ENCODE data around the gene KRT4.

DNA sequence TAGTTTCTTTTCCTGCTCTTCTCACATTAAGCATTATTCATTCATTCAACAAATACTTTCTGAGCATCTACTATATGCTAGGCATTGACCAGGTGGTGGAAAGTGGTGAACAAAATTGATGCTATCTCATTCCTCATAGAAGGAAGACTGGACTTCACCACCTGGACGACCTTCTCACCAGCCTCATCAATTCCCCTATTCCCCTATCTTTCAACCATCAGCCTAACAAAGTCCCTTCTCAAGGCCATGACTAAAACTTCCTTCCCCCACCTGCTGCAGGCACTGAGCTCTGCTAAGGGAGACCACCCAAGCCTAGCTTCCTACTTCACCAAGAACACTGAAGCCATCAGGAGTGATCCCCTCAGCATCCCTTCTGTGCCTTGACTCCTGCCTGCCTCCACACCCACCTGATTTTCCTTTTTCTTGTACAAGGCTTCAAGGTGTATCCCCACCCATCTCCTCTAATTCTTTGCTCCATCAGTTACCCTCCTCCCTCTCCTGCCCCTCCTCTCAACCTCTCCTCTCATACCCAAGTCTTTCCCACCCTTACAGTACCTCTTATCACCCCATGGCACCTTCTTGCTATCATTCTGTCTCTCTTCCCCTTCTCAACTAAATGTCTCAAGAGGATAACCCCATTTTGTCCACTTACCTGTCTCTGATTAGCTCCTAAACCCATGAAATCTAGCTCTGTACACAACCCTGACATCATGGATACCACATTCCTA is 56.3 kb downstream of the KRT4 start:
- TF ChIP-seq, protein P1, sequence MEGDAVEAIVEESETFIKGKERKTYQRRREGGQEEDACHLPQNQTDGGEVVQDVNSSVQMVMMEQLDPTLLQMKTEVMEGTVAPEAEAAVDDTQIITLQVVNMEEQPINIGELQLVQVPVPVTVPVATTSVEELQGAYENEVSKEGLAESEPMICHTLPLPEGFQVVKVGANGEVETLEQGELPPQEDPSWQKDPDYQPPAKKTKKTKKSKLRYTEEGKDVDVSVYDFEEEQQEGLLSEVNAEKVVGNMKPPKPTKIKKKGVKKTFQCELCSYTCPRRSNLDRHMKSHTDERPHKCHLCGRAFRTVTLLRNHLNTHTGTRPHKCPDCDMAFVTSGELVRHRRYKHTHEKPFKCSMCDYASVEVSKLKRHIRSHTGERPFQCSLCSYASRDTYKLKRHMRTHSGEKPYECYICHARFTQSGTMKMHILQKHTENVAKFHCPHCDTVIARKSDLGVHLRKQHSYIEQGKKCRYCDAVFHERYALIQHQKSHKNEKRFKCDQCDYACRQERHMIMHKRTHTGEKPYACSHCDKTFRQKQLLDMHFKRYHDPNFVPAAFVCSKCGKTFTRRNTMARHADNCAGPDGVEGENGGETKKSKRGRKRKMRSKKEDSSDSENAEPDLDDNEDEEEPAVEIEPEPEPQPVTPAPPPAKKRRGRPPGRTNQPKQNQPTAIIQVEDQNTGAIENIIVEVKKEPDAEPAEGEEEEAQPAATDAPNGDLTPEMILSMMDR (IDR thresholded peaks at IDR 0.05): no peak
- TF ChIP-seq RCOR1 (IDR thresholded peaks at IDR 0.05; ENCODE audit: low read depth, low read length) (no peak), RAD21 (conservative IDR thresholded peaks at IDR 0.05 in 1 of 2, IDR thresholded peaks at IDR 0.05 in 1 of 2) (no peak), EP300 (IDR thresholded peaks at IDR 0.05) (no peak), RNF2 (IDR thresholded peaks at IDR 0.05; ENCODE audit: borderline replicate concordance, low read depth) (no peak), POLR2A (IDR thresholded peaks at IDR 0.05; ENCODE audit: low read length) (no peak), FOSB (CRISPR knock-in tag; IDR thresholded peaks at IDR 0.05) (no peak), ZC3H11A (IDR thresholded peaks at IDR 0.05) (no peak), HOXA7 (CRISPR knock-in tag; IDR thresholded peaks at IDR 0.05) (no peak), CHD2 (IDR thresholded peaks at IDR 0.05; ENCODE audit: low read length, partially characterized antibody) (no peak), CEBPB (IDR thresholded peaks at IDR 0.05) (no peak), HDAC2 (IDR thresholded peaks at IDR 0.05) (no peak), EHMT2 (IDR thresholded peaks at IDR 0.05; ENCODE audit: low read depth) (no peak)
- TF ChIP-seq, protein P2, sequence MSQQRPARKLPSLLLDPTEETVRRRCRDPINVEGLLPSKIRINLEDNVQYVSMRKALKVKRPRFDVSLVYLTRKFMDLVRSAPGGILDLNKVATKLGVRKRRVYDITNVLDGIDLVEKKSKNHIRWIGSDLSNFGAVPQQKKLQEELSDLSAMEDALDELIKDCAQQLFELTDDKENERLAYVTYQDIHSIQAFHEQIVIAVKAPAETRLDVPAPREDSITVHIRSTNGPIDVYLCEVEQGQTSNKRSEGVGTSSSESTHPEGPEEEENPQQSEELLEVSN (IDR thresholded peaks at IDR 0.05; ENCODE audit: borderline replicate concordance, low read depth): no peak

Data from A549 (cell line).